Transverse colon (tissue), 4 donors: Measurements from ENCODE around the gene SCLT1. TPM values are rescaled to one million over a fixed set of nuclear protein-coding genes. Genes with fewer than 3 reads are reported as not detected.

ENCODE experiments used
- DNase-seq: peaks from one replicate; pipeline ENCODE4 v3.0.0-alpha.2; 2019
- H3K27ac ChIP-seq, 4 donors: fragments of 200-600 bp; sonication (generic); 2 replicates each; pipeline ENCODE4 v1.5.1; 2016 to 2018; ENCODE audit warnings: inconsistent platforms in 4 of 4
- H3K27me3 ChIP-seq: fragments of 200-600 bp; sonication (generic); 2 replicates; pipeline ENCODE4 v1.5.1; 2017; ENCODE audit warnings: inconsistent platforms
- H3K36me3 ChIP-seq, 4 donors: fragments of 200-600 bp; sonication (generic); 2 replicates each; pipeline ENCODE4 v1.5.1; 2017 to 2019; ENCODE audit warnings: inconsistent platforms in 4 of 4
- H3K4me1 ChIP-seq, 4 donors: fragments of 200-600 bp; sonication (generic); 2 replicates each; pipeline ENCODE4 v1.5.1; 2017 to 2020; ENCODE audit warnings: inconsistent platforms in 4 of 4
- H3K4me3 ChIP-seq, 4 donors: fragments of 200-600 bp; sonication (generic); 1 replicate in 1 of 4; 2 replicates in 3 of 4; pipeline versions ENCODE4 v1.5.1 to v1.6.1; 2017 to 2019; ENCODE audit warnings: inconsistent platforms in 4 of 4
- H3K9me3 ChIP-seq, 2 donors: fragments of 200-600 bp; sonication (generic); 2 replicates each; pipeline ENCODE4 v1.5.1; 2017 to 2019; ENCODE audit warnings: inconsistent platforms in 2 of 2
- CTCF ChIP-seq, 5 experiments: fragments of 200-600 bp in 3 of 5; fragments of 450-650 bp in 2 of 5; sonication (generic) in 3 of 5; IDR thresholded peaks; 1 replicate in 2 of 5; 2 replicates in 3 of 5; pipeline ENCODE4 v1.5.1; 2016 to 2017; ENCODE audit warnings: antibody characterized with exemption in 5 of 5, inconsistent platforms in 3 of 5, mild to moderate bottlenecking in 2 of 5, moderate library complexity in 1 of 5
- EP300 ChIP-seq: sonication (generic); formaldehyde crosslinking; IDR thresholded peaks from one replicate; pipeline ENCODE4 v1.6.1; 2017; ENCODE audit warnings: antibody characterized with exemption, low read depth
- POLR2A ChIP-seq: fragments of 450-650 bp; IDR thresholded peaks from one replicate; pipeline ENCODE4 v1.6.1; 2016; ENCODE audit warnings: antibody characterized with exemption, mild to moderate bottlenecking, moderate library complexity
- POLR2AphosphoS5 ChIP-seq, 3 donors: sonication (generic); formaldehyde crosslinking; IDR thresholded peaks; one replicate each; pipeline ENCODE4 v1.6.1; 2016; ENCODE audit warnings: antibody characterized with exemption in 3 of 3
- WGBS, 2 donors: methylation state at CpG; one replicate each; pipeline ENCODE4 v1.1.5; 2018; ENCODE audit warnings: low coverage in 1 of 2; 5-methylcytosine and 5-hydroxymethylcytosine counted together
- in situ Hi-C, 4 donors: fragments of 200-750 bp; cut with MboI; loops; one replicate each; pipeline versions ENCODE4 v1.15.0 to v1.15.1; 2017; ENCODE audit warnings: low sequenced_read_pairs in 3 of 4, low pct_ligation_motif_present in 1 of 4, low pct_unique_long_range_greater_than_20kb in 1 of 4
- intact Hi-C: fragments of 100-400 bp; cut with DNase I; formaldehyde crosslinking; loops from one replicate; pipeline ENCODE4 v1.15.1; 2023; ENCODE audit warnings: low total_unique reads
- total RNA-seq, 4 donors: library from RNA; depleted of rRNA; stranded (reverse); fragments of >200 nt; gene quantifications; one replicate each; pipeline ENCODE4 v1.1.0, GENCODE V29; 2016

SCLT1 gene
- total RNA-seq, 4 donors from 2014 or later = 10.1 to 29.9 (median 14.3) TPM

DNA sequence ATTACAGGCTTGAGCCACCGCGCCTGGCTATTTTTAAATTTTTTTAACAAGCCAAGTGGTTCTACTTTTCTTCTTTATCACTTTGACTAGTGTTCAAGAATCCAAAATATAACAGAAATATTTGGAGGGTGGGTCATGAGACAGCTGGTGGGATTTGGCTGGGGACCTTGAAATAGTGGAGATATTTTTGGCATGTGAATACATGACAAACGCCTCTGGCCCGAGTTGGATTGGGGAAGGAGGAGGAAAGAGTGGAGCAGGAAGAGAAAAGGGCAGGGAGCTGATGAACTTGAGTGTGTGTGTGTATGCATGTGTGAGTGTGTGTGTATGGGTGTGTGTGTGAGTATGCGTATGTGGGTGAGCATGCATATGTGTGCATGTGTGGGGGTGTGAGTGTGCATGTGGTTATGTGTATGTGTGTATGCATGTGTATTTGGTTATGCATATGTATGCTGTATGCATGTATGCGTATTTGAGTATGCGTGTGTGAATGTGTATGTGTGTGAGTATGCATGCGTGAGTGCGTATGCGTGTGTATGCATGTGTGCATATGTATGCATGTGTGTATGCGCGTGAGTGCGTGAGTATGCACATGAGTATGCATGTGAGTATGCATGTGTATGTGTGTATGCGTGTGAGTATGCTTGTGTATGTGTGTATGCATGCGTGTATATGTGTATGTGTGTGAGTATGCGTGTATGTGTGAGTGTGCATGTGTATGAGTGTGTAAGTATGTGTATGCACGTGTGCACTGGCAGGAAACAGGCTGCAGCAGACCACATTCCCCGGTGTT, 234.3 kb downstream of the SCLT1 start:
- peaks cover 0 to 16% (median 7%) of the 10 kb centered on the region in 4 donors for H3K36me3 ChIP-seq
- no peaks in the 10 kb centered on the region for H3K9me3 ChIP-seq
- no peak for DNase-seq
- WGBS, 2 donors = 74 to 86% methylated on average over 17 to 18 of the region's 18 CpGs
- intact Hi-C loops (no loop called here), in situ Hi-C loops (no loop called here)
- H3K4me1 ChIP-seq = peaks cover 0 to 12% (median 7%) of the 10 kb centered on the region in 4 donors
- no peak overlapping the region for H3K4me3 ChIP-seq
- no peaks in the 10 kb centered on the region for H3K27me3 ChIP-seq
- TF ChIP-seq POLR2A (no peak), EP300 (no peak), POLR2AphosphoS5 (IDR thresholded peaks at IDR 0.05) (no peak), CTCF (IDR thresholded peaks at IDR 0.05) (no peak)
- H3K27ac ChIP-seq = peak overlapping the region in 1 of 4 donors; percentile 41

- no peak overlapping the region for H3K4me3 ChIP-seq
- peaks cover 0 to 12% (median 7%) of the 10 kb centered on the region in 4 donors for H3K4me1 ChIP-seq
- H3K9me3 ChIP-seq = no peaks in the 10 kb centered on the region
- H3K36me3 ChIP-seq = peaks cover 0 to 36% (median 13%) of the 10 kb centered on the region in 4 donors
- no peak overlapping the region for H3K27ac ChIP-seq
- H3K27me3 ChIP-seq = no peaks in the 10 kb centered on the region
- in situ Hi-C loops = no loop called here
- WGBS, 2 donors = 100% methylated on average over 2 of the region's 2 CpGs; no CpG with 5 or more reads in 1 of the 2 donors
- intact Hi-C loops = no loop called here
- no peak for DNase-seq
- TF ChIP-seq POLR2A (no peak), POLR2AphosphoS5 (IDR thresholded peaks at IDR 0.05) (no peak)
Measured at GRCh38 chr4:128856246-128856645, 237.1 kb downstream of the SCLT1 start.

GRCh38 chr4:128855621-128856020, 237.7 kb downstream of the SCLT1 start:
- DNase-seq = no peak
- in situ Hi-C loops (no loop called here), intact Hi-C loops (no loop called here)
- H3K27ac ChIP-seq = no peak overlapping the region
- WGBS, 2 donors = 95 to 98% methylated on average over 6 to 7 of the region's 7 CpGs
- no peak overlapping the region for H3K4me3 ChIP-seq
- peaks cover 0 to 10% (median 6%) of the 10 kb centered on the region in 4 donors for H3K4me1 ChIP-seq
- peaks cover 0 to 36% (median 16%) of the 10 kb centered on the region in 4 donors for H3K36me3 ChIP-seq
- no peaks in the 10 kb centered on the region for H3K9me3 ChIP-seq
- TF ChIP-seq CTCF (IDR thresholded peaks at IDR 0.05) (no peak), EP300 (no peak), POLR2A (no peak), POLR2AphosphoS5 (IDR thresholded peaks at IDR 0.05) (no peak)
- no peaks in the 10 kb centered on the region for H3K27me3 ChIP-seq

DNA sequence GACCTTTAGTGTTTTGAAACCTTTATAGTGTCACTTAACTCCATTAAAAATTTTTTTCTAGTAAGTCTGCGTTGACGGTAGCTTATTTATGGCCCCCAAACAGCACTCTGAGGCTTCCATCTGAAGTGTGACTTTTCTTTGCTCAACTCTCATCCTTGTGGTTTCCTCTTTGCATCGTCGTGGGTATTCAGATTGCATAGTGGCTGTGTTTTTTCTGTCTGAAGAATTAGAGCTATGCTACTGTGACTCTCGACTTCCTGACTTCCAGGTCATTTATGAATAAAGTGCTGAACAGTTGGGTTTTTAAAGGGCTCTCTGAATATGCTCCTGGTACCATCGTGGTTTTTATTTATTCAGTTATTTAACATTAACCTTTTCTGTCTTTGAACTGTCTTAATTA, 238.9 kb downstream of the SCLT1 start:
- in situ Hi-C loops = no loop called here
- no peak for DNase-seq
- Histone ChIP-seq H3K9me3 (no peaks in the 10 kb centered on the region), H3K4me3 (no peak overlapping the region), H3K27ac (no peak overlapping the region), H3K4me1 (peaks cover 0 to 5% (median under 1%) of the 10 kb centered on the region in 4 donors), H3K27me3 (no peaks in the 10 kb centered on the region), H3K36me3 (peaks cover 0 to 42% (median 21%) of the 10 kb centered on the region in 4 donors)
- 47 to 62% methylated on average over 6 of the region's 6 CpGs for WGBS, 2 donors
- intact Hi-C loops = no loop called here
- TF ChIP-seq POLR2A (no peak), POLR2AphosphoS5 (IDR thresholded peaks at IDR 0.05) (no peak), CTCF (IDR thresholded peaks at IDR 0.05) (no peak), EP300 (no peak)
